ENCODE results near the gene SLC15A3. TPM values are rescaled to one million over a fixed set of nuclear protein-coding genes. Genes with fewer than 3 reads are reported as not detected.

SLC15A3 gene
- total RNA-seq, 1 experiment from 2014 or later, result 5.5 TPM

DNA sequence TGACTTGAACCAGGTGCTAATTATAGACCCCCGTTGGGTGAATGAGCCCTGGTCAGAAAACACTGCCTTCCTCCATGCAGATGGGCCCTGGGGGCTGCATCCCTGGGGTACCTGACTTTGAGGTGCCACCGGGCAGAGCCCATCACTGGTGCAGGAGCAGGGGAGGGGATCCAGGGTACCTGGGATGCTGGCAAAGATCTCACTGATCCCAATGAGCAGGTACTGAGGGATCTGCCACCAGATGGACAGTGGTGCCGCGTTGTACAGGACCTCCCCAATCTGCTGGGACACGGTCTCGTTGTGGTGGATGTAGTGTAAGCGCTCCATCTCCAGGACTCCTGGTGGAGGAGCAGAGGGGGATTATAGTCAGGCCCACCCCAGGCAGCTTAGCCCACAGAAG lies 12.7 kb downstream of the SLC15A3 start:
- H3K9me2 ChIP-seq (ENCODE audit: insufficient read depth), result no peaks in the 10 kb centered on the region
- no peak overlapping the region for H2AFZ ChIP-seq
- no peak overlapping the region for H3K4me3 ChIP-seq
- POLR2A ChIA-PET (ENCODE audit: unreplicated experiment), result no interaction called here
- peaks cover 26% of the 10 kb centered on the region for H3K4me1 ChIP-seq (replicated peaks; ENCODE audit: insufficient read depth)
- no peaks in the 10 kb centered on the region for H4K20me1 ChIP-seq (ENCODE audit: insufficient read depth)
- H3K4me2 ChIP-seq, result no peak overlapping the region
- no peaks in the 10 kb centered on the region for H3K27me3 ChIP-seq (ENCODE audit: insufficient read depth, low read depth)
- no peaks in the 10 kb centered on the region for H3K36me3 ChIP-seq (ENCODE audit: low read depth)
- TF ChIP-seq CTCF (conservative IDR thresholded peaks at IDR 0.05), result no peak
- TF ChIP-seq EZH2 (IDR thresholded peaks at IDR 0.05; ENCODE audit: low read depth), result no peak
- CTCF ChIA-PET, result interaction anchor here (0.6 kb wide), 1 partner anchor 110 kb away, joined by 6 read pairs; no protein-coding TSS in a partner anchor
- H3F3A ChIP-seq (ENCODE audit: insufficient read depth, low read depth), result peaks cover 26% of the 10 kb centered on the region
- no peaks in the 10 kb centered on the region for H3K9me3 ChIP-seq (ENCODE audit: insufficient read depth, low read depth)
- intact Hi-C loops (cut with micrococcal nuclease; ENCODE audit: unreplicated experiment), result no loop called here
- no peak for DNase-seq
- BruUV-seq (replicated peaks), result TSS peak; percentile 21
- H3K79me2 ChIP-seq (ENCODE audit: low read depth), result no peaks in the 10 kb centered on the region
- H3K27ac ChIP-seq, result no peak overlapping the region

- DNase-seq, result peak in 1 of 2 experiments; percentile 22
- peaks cover 18% of the 10 kb centered on the region for H3F3A ChIP-seq (ENCODE audit: insufficient read depth, low read depth)
- no TSS peak for BruUV-seq (replicated peaks)
- H4K20me1 ChIP-seq (ENCODE audit: insufficient read depth), result no peaks in the 10 kb centered on the region
- H2AFZ ChIP-seq, result no peak overlapping the region
- intact Hi-C loops (cut with micrococcal nuclease; ENCODE audit: unreplicated experiment), result no loop called here
- H3K4me3 ChIP-seq, result no peak overlapping the region
- peaks cover 23% of the 10 kb centered on the region for H3K4me1 ChIP-seq (replicated peaks; ENCODE audit: insufficient read depth)
- no peak for TF ChIP-seq CTCF (conservative IDR thresholded peaks at IDR 0.05)
- no peak for TF ChIP-seq EZH2 (IDR thresholded peaks at IDR 0.05; ENCODE audit: low read depth)
- H3K4me2 ChIP-seq, result no peak overlapping the region
- H3K36me3 ChIP-seq (ENCODE audit: low read depth), result no peaks in the 10 kb centered on the region
- CTCF ChIA-PET, result no interaction called here
- no peaks in the 10 kb centered on the region for H3K9me2 ChIP-seq (ENCODE audit: insufficient read depth)
- H3K27ac ChIP-seq, result no peak overlapping the region
- H3K79me2 ChIP-seq (ENCODE audit: low read depth), result no peaks in the 10 kb centered on the region
- POLR2A ChIA-PET (ENCODE audit: unreplicated experiment), result interaction anchor here (0.6 kb wide), 1 partner anchor 25 kb away, joined by 5 read pairs; the partner anchor contains the start of gene TMEM109
- no peaks in the 10 kb centered on the region for H3K9me3 ChIP-seq (ENCODE audit: insufficient read depth, low read depth)
- no peaks in the 10 kb centered on the region for H3K27me3 ChIP-seq (ENCODE audit: insufficient read depth, low read depth)
These were observed 13.5 kb downstream of the SLC15A3 start for GRCh38 chr11:60938500-60938899.

DNA sequence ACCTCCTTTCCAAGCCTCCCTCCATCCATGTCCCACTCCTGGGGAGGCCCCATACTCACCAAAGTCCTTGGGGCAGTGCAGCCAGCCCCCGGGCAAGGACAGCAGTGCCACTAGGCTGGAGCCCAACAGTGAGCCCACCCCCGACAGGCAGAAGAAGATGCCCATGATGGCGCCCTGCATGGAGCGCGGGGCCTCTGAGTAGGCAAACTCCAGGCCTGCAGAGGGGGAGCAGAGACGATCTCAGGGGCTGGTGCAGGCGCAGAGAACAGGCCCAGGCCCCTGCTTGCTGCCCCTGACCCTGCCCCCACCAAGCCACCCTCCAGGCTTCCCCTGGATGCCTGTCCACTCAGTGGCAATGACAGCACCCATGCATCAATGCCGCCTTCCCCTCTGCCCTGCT lies 14.2 kb downstream of the SLC15A3 start:
- intact Hi-C loops (cut with micrococcal nuclease; ENCODE audit: unreplicated experiment), result no loop called here
- H3K4me2 ChIP-seq, result no peak overlapping the region
- H3K9me3 ChIP-seq (ENCODE audit: insufficient read depth, low read depth), result no peaks in the 10 kb centered on the region
- H2AFZ ChIP-seq, result no peak overlapping the region
- H3K36me3 ChIP-seq (ENCODE audit: low read depth), result no peaks in the 10 kb centered on the region
- no peak overlapping the region for H3K27ac ChIP-seq
- H3K4me1 ChIP-seq (replicated peaks; ENCODE audit: insufficient read depth), result peaks cover 16% of the 10 kb centered on the region
- no peaks in the 10 kb centered on the region for H4K20me1 ChIP-seq (ENCODE audit: insufficient read depth)
- BruUV-seq (replicated peaks), result no TSS peak
- TF ChIP-seq EZH2 (IDR thresholded peaks at IDR 0.05; ENCODE audit: low read depth) (no peak), CTCF (conservative IDR thresholded peaks at IDR 0.05) (no peak)
- H3K79me2 ChIP-seq (ENCODE audit: low read depth), result no peaks in the 10 kb centered on the region
- no peaks in the 10 kb centered on the region for H3K27me3 ChIP-seq (ENCODE audit: insufficient read depth, low read depth)
- no peaks in the 10 kb centered on the region for H3K9me2 ChIP-seq (ENCODE audit: insufficient read depth)
- POLR2A ChIA-PET (ENCODE audit: unreplicated experiment), result interaction anchor here (0.6 kb wide), 1 partner anchor 24 kb away, joined by 5 read pairs; the partner anchor contains the start of gene TMEM109
- CTCF ChIA-PET, result no interaction called here
- DNase-seq, result no peak
- no peak overlapping the region for H3K4me3 ChIP-seq
- H3F3A ChIP-seq (ENCODE audit: insufficient read depth, low read depth), result peaks cover 11% of the 10 kb centered on the region

All from PC-9 (cell line).